A673 (cell line): Measurements from ENCODE around the gene SCAP. TPM values are rescaled to one million over a fixed set of nuclear protein-coding genes. Genes with fewer than 3 reads are reported as not detected.

Experiments
- BruUV-seq: library from RNA; stranded (reverse); fragments of 400-500 nt; replicated peaks from 2 replicates; lab custom pipeline; 2021; lab: Mats Ljungman, UMichigan
- CTCF ChIA-PET: fragments of 300-600 bp; sonication (Branson Sonifier 250); formaldehyde crosslinking; loops from one replicate; lab custom pipeline; 2022; ENCODE audit warnings: antibody characterized with exemption; lab: Charles Lee
- POLR2A ChIA-PET: fragments of 300-600 bp; sonication (Branson Sonifier 250); formaldehyde crosslinking; loops from one replicate; lab custom pipeline; 2022; ENCODE audit warnings: antibody characterized with exemption; ENCODE audit not compliant: low non-redundant PET; lab: Charles Lee
- DNase-seq: peaks from one replicate; pipeline ENCODE4 v3.0.0-alpha.2; 2015; ENCODE audit warnings: low spot score
- H3K27ac ChIP-seq: fragments of 200-600 bp; sonication (generic); 2 replicates; pipeline ENCODE4 v1.5.1; 2016; ENCODE audit warnings: mixed run types, low read depth, mild to moderate bottlenecking, mixed read lengths, antibody characterized with exemption, low read length; ENCODE audit not compliant: poor library complexity, severe bottlenecking
- H3K27me3 ChIP-seq: fragments of 200-600 bp; sonication (generic); replicated peaks from 2 replicates; pipeline ENCODE4 v1.6.1; 2017; ENCODE audit warnings: mixed run types, low read depth, mild to moderate bottlenecking, mixed read lengths, antibody characterized with exemption, low read length; ENCODE audit not compliant: insufficient read depth, poor library complexity
- H3K36me3 ChIP-seq: fragments of 200-600 bp; sonication (generic); 2 replicates; pipeline ENCODE4 v1.6.1; 2016; ENCODE audit warnings: mixed run types, mild to moderate bottlenecking, mixed read lengths, antibody characterized with exemption, low read length; ENCODE audit not compliant: insufficient read depth, poor library complexity, severe bottlenecking
- H3K4me1 ChIP-seq: fragments of 200-600 bp; sonication (generic); 2 replicates; pipeline ENCODE4 v1.6.1; 2017; ENCODE audit warnings: mixed run types, mild to moderate bottlenecking, mixed read lengths, antibody characterized with exemption, low read length; ENCODE audit not compliant: insufficient read depth, poor library complexity, severe bottlenecking
- H3K4me3 ChIP-seq: fragments of 200-600 bp; sonication (generic); 2 replicates; pipeline ENCODE4 v1.5.1; 2016; ENCODE audit warnings: low read depth, mixed run types, mild to moderate bottlenecking, mixed read lengths, low read length; ENCODE audit not compliant: poor library complexity, severe bottlenecking
- H3K9me3 ChIP-seq: fragments of 200-600 bp; sonication (generic); 2 replicates; pipeline ENCODE4 v1.6.1; 2016; ENCODE audit warnings: mixed run types, low read depth, mild to moderate bottlenecking, mixed read lengths, antibody characterized with exemption, low read length; ENCODE audit not compliant: poor library complexity, severe bottlenecking
- EZH2 ChIP-seq: fragments of 200-600 bp; sonication (generic); IDR thresholded peaks from 2 replicates; pipeline ENCODE4 v1.6.1; 2017; ENCODE audit warnings: borderline replicate concordance, low read depth, mild to moderate bottlenecking, mixed read lengths, antibody characterized with exemption, low read length; ENCODE audit not compliant: poor library complexity, severe bottlenecking
- intact Hi-C: fragments of 100-400 bp; cut with micrococcal nuclease; formaldehyde crosslinking; loops from one replicate; pipeline ENCODE4 v1.10.0; 2022; ENCODE audit not compliant: unreplicated experiment
- total RNA-seq: library from RNA; stranded (reverse); gene quantifications from 2 replicates; pipeline ENCODE4 v1.2.3, GENCODE V29; 2021
- TF ChIP-seq, protein P1 (sequence below): fragments of 300-800, 200-600 bp; sonication (generic); conservative IDR thresholded peaks from 2 replicates; pipeline ENCODE4 v1.5.1; 2017; ENCODE audit warnings: low read depth, mild to moderate bottlenecking, antibody characterized with exemption, low read length, moderate library complexity, mixed read lengths

SCAP gene
- total RNA-seq, 1 experiment from 2014 or later = 43.4 TPM

DNA sequence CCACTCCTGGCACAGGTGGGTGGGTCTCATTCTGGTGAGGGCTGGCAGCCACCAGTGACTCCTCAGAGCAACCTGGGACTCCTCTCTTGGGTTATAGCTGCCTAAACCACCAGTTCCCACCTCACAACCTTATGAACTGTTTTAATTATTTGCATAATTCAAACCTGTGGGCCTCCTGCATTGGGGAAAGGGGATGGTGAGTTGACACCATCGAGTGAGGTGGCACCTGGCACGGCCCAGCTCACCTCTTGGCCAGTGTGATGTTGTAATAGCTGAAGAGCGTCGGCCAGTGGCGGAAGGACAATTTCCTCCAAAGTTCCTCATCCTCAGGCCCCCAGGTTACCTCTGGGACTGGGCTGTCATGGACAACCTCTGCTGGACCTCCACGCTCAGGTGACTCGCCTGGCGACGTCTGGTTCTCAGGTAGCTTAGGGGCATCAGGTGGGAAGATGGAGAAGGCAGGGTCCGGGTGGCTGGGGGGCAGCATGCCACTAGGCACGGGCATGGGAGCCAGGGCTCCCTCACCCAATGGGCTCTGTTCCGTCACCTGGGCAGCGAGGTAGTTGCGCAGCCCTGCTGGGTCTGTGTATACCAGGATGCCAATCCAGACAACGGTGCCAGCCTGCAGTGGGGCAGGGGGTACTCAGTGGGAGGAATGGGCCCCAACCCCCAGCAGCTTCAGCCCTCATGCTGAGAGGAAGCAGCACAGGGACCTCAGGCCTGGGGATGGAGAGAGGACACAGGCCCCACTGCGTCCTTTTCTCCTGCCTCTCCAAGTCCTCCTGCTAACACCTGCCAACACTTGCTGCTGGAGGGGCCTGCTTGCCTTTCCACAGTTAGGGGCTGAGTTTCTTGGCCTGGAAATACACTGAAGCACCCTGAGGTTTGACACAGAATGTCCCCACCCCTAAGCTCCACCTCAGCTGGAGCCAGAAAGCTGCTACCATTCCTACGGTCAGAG is 56.4 kb downstream of the SCAP start:
- CTCF ChIA-PET = no interaction called here
- no peak for DNase-seq
- TF ChIP-seq, protein P1, sequence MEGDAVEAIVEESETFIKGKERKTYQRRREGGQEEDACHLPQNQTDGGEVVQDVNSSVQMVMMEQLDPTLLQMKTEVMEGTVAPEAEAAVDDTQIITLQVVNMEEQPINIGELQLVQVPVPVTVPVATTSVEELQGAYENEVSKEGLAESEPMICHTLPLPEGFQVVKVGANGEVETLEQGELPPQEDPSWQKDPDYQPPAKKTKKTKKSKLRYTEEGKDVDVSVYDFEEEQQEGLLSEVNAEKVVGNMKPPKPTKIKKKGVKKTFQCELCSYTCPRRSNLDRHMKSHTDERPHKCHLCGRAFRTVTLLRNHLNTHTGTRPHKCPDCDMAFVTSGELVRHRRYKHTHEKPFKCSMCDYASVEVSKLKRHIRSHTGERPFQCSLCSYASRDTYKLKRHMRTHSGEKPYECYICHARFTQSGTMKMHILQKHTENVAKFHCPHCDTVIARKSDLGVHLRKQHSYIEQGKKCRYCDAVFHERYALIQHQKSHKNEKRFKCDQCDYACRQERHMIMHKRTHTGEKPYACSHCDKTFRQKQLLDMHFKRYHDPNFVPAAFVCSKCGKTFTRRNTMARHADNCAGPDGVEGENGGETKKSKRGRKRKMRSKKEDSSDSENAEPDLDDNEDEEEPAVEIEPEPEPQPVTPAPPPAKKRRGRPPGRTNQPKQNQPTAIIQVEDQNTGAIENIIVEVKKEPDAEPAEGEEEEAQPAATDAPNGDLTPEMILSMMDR = no peak
- TF ChIP-seq EZH2 = no peak
- Histone ChIP-seq H3K9me3 (no peaks in the 10 kb centered on the region), H3K4me3 (no peak overlapping the region), H3K36me3 (peaks cover 3% of the 10 kb centered on the region), H3K4me1 (no peaks in the 10 kb centered on the region), H3K27me3 (no peaks in the 10 kb centered on the region), H3K27ac (no peak overlapping the region)
- no TSS peak for BruUV-seq
- POLR2A ChIA-PET = no interaction called here
- intact Hi-C loops = loop anchor here (2.0 to 5.0 kb wide), 2 partner anchors 58 to 369 kb away; partner anchors contain the start of gene SCAP

DNA sequence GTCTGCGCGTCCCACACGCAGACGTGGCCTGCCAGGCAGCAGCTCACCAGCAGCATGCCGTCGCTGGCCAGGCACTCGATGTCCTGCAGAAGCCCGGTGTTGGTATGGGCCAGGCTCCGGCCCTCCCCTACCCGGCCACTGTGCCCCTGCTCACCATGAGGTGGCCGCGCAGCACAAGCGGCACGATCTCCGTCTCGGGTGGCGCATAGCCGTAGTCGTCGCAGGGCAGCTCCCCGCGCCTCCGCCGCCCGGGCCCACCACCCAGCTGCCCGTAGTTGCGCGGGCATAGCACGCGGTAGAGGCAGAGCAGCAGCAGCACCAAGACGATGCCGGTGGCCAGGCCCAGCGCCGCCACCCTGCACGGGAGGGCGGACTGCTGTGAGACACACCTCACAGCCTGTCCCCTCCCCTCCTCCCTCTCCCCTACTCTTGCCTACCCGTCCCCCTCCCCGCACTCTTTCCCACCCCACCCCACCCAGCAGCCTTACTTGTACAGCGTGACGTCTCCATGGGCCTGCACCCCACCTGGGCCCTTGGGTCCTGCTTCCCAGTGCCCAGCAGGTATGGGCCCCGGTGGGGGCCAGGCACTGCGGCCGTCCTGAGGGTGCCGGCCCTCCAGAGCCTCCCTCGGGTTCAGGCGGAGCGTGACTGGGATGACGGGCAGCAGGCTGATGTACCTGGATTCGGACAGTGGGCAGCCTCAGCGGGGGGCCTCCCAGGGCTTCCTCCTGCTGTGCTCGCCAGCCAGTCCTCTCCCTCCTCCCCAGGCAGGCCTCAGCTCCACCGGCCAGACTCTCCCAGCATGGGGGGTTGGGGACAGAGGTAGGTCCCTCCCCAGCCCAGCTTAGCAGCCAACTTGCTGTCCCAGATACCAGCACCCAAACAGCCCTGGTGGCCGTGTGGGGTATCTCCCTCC is 57.3 kb downstream of the SCAP start:
- CTCF ChIA-PET = no interaction called here
- H3K4me3 ChIP-seq = no peak overlapping the region
- intact Hi-C loops = no loop called here
- peaks cover 8% of the 10 kb centered on the region for H3K36me3 ChIP-seq
- no TSS peak for BruUV-seq
- H3K9me3 ChIP-seq = no peaks in the 10 kb centered on the region
- POLR2A ChIA-PET = no interaction called here
- no peak for TF ChIP-seq EZH2
- TF ChIP-seq, protein P1 = no peak
- no peak overlapping the region for H3K27ac ChIP-seq
- H3K27me3 ChIP-seq = no peaks in the 10 kb centered on the region
- peak; percentile 7 for DNase-seq
- H3K4me1 ChIP-seq = no peaks in the 10 kb centered on the region

DNA sequence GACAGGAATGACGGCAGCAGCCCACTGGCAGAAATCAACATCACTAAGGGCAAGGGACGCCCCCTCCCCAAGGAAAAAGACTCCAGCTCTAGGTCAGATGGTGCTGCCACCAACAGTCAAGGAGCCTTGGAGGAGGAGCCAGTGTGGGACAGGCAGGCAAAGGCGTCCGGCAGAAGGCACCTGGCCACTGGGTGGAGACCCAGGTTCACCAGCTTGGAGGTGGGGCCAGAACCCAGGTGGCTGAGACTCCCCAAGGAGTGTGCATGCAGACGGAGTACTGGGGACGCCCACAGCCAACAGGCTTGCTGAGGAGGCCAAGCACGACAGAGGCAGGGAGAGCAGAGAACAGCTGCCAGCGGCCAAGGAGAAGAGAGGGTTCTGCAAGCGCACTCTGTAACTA is 59.7 kb downstream of the SCAP start:
- no TSS peak for BruUV-seq
- Histone ChIP-seq H3K27ac (no peak overlapping the region), H3K4me1 (no peaks in the 10 kb centered on the region), H3K36me3 (peaks cover 8% of the 10 kb centered on the region), H3K9me3 (no peaks in the 10 kb centered on the region), H3K4me3 (no peak overlapping the region), H3K27me3 (no peaks in the 10 kb centered on the region)
- intact Hi-C loops = no loop called here
- DNase-seq = no peak
- CTCF ChIA-PET = no interaction called here
- POLR2A ChIA-PET = no interaction called here
- TF ChIP-seq, protein P1 = no peak
- no peak for TF ChIP-seq EZH2
